HL-60 (cell line): ENCODE data around the gene C21orf58.

Experiments used
- CTCF ChIP-seq: IDR thresholded peaks from one replicate; pipeline ENCODE4 v1.5.1; 2011; ENCODE audit warnings: low read length, control low read depth, inconsistent platforms; ENCODE audit not compliant: insufficient read depth
- POLR2AphosphoS5 ChIP-seq: IDR thresholded peaks from 2 replicates; pipeline ENCODE4 v1.6.1; 2012; ENCODE audit warnings: low read depth
- TF ChIP-seq, protein P1 (sequence below): IDR thresholded peaks from 2 replicates; pipeline ENCODE4 v1.6.1; 2012; ENCODE audit warnings: low read depth; ENCODE audit not compliant: insufficient replicate concordance

DNA sequence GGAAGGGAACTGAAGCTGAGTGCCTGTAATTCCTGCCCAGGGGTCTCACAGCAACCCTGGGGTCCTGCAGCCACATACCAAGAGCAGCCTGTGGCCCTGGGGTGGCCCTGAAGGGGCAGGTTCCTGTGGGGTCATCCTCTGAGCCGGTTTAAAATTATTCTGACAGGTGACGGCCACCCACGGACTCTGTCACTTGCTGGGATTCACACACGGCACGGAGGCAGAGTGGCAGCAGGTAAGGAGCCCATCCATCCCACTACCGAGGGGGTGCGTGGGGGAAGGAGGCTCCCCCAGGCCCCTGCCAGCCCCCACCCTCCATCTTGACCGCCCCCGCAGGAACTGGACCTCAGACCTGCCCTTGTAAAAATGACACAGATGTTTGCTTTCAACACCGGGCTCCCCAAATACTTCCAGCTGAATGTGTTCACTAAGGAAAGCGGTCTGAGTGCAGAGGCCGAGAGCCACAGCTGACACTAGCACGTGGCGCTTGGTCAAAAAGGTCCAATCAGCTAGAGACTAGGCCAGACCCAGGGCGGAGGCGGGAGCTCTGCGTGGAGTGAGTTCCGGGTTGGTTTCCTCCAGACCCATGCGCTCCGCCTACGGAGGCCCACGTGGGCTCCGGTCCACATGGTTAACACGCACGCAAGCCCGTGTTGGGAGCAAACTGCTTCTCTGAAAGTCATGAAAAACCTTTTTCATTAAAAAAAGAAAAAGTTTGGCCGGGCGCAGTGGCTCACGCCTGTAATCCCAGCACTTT is 27.5 kb downstream of the C21orf58 start:
- TF ChIP-seq, protein P1, sequence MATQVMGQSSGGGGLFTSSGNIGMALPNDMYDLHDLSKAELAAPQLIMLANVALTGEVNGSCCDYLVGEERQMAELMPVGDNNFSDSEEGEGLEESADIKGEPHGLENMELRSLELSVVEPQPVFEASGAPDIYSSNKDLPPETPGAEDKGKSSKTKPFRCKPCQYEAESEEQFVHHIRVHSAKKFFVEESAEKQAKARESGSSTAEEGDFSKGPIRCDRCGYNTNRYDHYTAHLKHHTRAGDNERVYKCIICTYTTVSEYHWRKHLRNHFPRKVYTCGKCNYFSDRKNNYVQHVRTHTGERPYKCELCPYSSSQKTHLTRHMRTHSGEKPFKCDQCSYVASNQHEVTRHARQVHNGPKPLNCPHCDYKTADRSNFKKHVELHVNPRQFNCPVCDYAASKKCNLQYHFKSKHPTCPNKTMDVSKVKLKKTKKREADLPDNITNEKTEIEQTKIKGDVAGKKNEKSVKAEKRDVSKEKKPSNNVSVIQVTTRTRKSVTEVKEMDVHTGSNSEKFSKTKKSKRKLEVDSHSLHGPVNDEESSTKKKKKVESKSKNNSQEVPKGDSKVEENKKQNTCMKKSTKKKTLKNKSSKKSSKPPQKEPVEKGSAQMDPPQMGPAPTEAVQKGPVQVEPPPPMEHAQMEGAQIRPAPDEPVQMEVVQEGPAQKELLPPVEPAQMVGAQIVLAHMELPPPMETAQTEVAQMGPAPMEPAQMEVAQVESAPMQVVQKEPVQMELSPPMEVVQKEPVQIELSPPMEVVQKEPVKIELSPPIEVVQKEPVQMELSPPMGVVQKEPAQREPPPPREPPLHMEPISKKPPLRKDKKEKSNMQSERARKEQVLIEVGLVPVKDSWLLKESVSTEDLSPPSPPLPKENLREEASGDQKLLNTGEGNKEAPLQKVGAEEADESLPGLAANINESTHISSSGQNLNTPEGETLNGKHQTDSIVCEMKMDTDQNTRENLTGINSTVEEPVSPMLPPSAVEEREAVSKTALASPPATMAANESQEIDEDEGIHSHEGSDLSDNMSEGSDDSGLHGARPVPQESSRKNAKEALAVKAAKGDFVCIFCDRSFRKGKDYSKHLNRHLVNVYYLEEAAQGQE = no peak
- TF ChIP-seq CTCF (no peak), POLR2AphosphoS5 (no peak; the same call in 1 of the 2 replicates)
